ENCODE measurements around the gene PRKAG3.

PRKAG3 gene

GRCh38 chr2:218831378-218831990 is at the start of gene PRKAG3:
Gene PRKAG3 (minus strand): TSS chr2:218831803.
- DNase-seq (ENCODE audit: low read depth, low spot score): no peak

GRCh38 chr2:218880859-218881594 is 49.4 kb upstream of the PRKAG3 start:
- DNase-seq (ENCODE audit: low read depth, low spot score): no peak

GRCh38 chr2:218880102-218880858 is 48.7 kb upstream of the PRKAG3 start, which contains the start of gene WNT10A:
Gene WNT10A (plus strand): TSS chr2:218880852. CDS start chr2:218880996, 144 bp downstream.
- DNase-seq (ENCODE audit: low read depth, low spot score): no peak

- DNase-seq (ENCODE audit: low read depth, low spot score): no peak
Observed at GRCh38 chr2:218879776-218880101, 48.1 kb upstream of the PRKAG3 start.

- DNase-seq (ENCODE audit: low read depth, low spot score): no peak
Observed at GRCh38 chr2:218878926-218879761, 47.5 kb upstream of the PRKAG3 start.

GRCh38 chr2:218878486-218878885 is 46.9 kb upstream of the PRKAG3 start:
- no peak for DNase-seq (ENCODE audit: low read depth, low spot score)

- no peak for DNase-seq (ENCODE audit: low read depth, low spot score)
Observed at GRCh38 chr2:218877891-218878290, 46.3 kb upstream of the PRKAG3 start.

- DNase-seq (ENCODE audit: low read depth, low spot score): no peak
Observed at GRCh38 chr2:218877331-218877730, 45.7 kb upstream of the PRKAG3 start.

GRCh38 chr2:218876562-218877219 is 45.1 kb upstream of the PRKAG3 start:
- no peak for DNase-seq (ENCODE audit: low read depth, low spot score)

- no peak for DNase-seq (ENCODE audit: low read depth, low spot score)
Observed at GRCh38 chr2:218875692-218876246, 44.2 kb upstream of the PRKAG3 start.

- no peak for DNase-seq (ENCODE audit: low read depth, low spot score)
Observed at GRCh38 chr2:218873359-218874194, 42.0 kb upstream of the PRKAG3 start.

GRCh38 chr2:218872645-218873358 is 41.2 kb upstream of the PRKAG3 start:
- DNase-seq (ENCODE audit: low read depth, low spot score): no peak

- no peak for DNase-seq (ENCODE audit: low read depth, low spot score)
Observed at GRCh38 chr2:218871345-218872302, 40.0 kb upstream of the PRKAG3 start.

- DNase-seq (ENCODE audit: low read depth, low spot score): no peak
Observed at GRCh38 chr2:218870984-218871344, 39.4 kb upstream of the PRKAG3 start.

- no peak for DNase-seq (ENCODE audit: low read depth, low spot score)
Observed at GRCh38 chr2:218869064-218869463, 37.5 kb upstream of the PRKAG3 start.

- DNase-seq (ENCODE audit: low read depth, low spot score): no peak
Observed at GRCh38 chr2:218867900-218868299, 36.3 kb upstream of the PRKAG3 start.

- no peak for DNase-seq (ENCODE audit: low read depth, low spot score)
Observed at GRCh38 chr2:218865999-218866398, 34.4 kb upstream of the PRKAG3 start.

- DNase-seq (ENCODE audit: low read depth, low spot score): no peak
Observed at GRCh38 chr2:218865396-218865795, 33.8 kb upstream of the PRKAG3 start.
